HG03442 (cell line): ENCODE measurements around the gene KCNA2.

Source experiments
- ATAC-seq: cut with Tn5 transposase; IDR thresholded peaks from one replicate; pipeline ENCODE4 v1.9.1; 2021; ENCODE audit warnings: mild to moderate bottlenecking, moderate library complexity; ENCODE audit not compliant: unreplicated experiment

KCNA2 gene

DNA sequence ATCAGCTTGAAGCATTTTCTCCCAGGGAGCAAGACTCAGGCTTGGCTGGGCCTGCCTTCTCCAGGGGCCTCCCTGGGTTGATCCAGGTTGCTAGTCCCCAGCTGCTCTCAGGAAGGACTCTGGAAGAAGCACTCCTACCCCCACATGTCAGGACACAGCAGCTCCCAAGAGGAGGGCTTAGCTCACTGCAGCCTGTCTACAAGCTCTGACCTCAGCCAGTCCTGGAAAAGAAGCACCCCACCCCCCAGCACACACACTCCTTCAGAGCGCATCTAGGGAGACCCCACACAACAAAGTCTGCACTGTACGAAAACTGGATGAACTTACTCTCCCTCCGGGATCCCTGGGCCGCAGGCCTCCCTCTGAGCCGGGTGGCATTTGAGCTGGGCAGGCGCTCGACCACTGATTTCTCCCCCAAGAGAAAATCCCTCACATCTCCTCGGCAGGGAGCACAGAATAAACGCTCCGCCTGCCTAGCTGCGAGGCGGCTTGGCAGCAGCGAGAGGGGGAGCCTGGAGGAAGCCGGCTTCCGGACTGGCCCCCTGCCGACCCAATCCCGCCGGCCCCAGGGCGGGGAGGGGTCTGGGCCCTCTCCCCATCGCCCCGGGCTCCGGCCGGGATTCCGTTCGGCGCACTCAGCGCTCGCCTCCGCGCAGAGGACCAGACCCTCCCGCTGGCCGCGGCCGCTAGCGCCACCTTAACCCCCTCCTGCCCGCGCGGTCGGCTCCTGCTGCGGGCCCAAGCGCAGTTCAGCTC, at the start of gene KCNA2:
Gene KCNA2, minus strand, starts transcription at position 458 of the 756 bp plus-strand sequence. CDS start 1,576 bp downstream, outside the sequence.
- no peak for ATAC-seq

DNA sequence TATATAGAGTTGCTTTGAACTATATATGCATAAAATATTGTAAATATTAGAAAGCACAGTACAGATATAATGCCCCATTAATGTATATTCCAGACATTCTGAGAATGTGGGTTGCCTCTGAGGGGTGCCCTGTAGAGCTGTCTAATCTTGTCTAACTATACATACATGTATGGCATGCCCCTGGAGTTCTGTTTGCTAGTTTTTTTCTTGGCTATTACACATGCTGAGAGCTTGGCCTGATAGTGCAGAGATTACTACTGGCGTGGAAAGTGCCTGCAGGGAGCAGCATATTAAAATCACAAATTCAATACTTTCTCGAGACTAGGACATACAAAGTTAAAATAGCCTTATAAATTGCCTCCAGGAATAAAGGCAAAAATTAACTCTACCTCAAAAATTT, 44.5 kb upstream of the KCNA2 start:
- ATAC-seq: no peak

DNA sequence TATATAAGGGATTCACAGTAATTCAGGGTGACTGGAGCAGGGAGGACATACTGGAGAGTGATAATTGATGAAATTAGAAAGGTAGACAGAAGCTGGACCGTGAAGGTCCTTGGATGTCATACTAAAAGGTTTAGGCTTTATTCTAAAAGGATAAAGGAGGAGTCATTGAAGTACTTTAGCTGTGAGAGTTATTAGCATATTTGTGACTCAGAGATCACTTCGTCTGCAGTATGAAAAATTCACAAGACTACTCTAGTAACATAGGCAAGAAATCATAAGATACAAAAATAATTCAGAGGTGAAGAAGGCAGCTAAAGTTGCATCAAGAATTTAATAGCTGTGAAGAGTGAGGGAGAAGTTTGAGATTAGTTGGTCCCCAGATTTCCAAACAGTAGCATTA, 42.3 kb upstream of the KCNA2 start:
- ATAC-seq: no peak

DNA sequence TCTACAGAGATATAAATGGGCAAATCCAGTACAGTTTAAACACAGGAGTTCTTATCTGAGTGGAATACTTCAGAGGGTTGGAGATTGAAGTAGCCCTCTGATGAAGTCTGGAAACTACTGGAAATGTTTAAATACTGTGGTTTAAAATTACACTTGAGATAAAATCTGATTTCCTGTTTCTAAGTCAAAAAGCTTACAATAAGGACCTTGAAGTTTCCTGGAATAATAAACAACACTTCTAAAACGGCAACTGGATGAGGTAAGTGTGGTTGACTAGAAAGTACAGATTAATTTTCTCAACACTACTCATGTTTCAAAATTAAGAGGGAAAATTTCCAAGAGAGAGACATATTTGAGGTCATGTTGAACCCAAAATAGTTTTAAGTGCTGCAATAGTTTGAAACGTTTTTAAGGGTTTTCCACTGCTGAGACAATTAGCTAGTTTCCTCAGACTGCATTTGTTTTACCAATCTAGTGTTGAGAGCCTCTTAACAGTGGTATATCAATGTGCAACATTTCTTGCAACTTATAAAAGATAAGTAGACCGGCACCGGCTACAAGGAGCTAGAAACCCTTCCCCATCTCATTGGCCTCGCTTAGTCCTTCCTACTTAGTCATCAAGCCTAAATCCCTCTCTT, 41.2 kb upstream of the KCNA2 start:
- no peak for ATAC-seq

DNA sequence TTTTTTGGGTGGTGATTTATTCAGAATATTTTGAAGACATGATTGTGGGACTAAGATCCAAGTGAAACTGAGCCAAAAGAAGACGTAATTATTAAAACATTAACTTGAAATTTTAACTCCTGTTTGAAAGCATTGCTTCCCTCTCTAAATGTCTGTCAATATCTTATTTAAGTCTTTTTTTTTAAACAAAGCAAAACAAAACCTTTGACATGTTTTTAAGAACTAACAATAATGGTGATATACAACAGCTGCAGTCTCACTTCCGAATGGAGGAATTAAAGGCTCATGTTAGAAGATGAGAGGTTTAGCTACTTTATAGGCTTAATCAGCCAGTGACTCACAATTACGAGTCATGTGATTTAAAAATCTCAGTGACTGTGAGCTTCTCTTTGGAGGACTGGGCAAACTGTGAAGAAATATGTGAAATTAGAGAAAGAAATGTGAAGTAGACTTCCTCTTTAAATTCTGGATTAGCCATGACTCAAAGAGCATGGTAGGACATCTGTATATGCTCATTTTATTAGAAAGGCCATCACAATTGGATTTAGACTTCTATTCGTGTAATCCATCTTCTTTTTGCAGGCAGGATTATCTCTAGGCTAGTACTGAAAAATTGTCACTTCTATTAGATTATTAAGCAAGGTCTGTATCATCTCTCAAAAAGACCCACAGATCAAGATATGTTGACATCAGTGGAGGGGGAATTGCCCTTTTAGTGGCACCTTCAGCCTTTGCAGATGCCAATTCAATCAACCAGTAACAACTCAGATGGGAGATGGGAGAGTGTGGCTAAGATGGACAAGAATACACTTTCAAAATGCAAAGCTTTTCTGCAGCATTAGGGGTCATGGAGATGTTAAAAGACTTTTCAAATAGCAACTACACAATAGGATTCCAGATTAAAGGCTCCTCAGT, 39.9 kb upstream of the KCNA2 start:
- ATAC-seq: no peak

DNA sequence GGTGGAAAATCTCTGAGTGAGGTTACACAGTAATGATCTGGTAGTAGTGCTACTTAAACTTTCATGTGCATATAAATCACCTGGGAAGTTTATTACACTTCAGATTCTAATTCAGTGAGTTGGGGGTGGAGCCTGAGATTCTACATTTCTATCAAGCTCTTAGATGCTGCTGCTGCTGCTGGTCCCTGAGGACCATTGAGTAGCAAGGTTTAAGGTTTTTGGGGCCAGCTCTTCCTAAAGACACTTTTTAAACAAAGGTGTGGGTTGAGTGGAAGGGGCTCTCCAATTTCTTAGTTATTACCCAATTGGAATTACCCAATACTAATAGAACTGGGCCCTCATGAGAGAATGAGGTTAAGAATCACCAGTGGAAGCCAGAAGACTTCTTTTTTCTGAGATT, 39.1 kb upstream of the KCNA2 start:
- ATAC-seq: no peak

DNA sequence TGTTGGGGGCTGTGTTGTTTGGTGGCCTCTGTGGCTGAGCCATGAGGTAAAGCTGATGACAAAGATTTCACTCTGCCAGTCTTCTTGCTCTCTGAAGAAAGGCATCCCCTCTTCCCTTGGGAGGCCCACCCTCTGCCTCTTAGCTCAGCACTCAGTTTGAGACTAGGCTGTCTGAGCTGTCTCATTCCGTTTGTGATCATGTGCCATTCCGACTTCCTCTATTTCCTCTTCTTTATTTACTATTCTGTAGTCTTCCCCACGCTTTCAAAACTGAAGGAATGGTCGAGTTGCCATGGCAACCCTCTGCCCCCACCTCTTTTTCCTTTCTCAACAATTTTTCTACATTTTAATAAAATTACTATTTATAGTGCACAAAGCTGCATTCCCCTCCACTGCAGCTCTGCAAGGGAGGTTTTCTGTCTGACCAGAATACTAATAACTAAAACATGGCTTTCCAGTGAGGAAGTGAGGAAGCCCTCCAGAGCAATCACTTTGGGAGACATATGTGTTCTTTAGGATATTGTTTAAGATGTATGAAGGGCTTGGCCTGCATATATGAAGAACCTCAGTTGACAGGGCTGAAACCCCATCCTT, 37.8 kb upstream of the KCNA2 start:
- ATAC-seq: no peak

DNA sequence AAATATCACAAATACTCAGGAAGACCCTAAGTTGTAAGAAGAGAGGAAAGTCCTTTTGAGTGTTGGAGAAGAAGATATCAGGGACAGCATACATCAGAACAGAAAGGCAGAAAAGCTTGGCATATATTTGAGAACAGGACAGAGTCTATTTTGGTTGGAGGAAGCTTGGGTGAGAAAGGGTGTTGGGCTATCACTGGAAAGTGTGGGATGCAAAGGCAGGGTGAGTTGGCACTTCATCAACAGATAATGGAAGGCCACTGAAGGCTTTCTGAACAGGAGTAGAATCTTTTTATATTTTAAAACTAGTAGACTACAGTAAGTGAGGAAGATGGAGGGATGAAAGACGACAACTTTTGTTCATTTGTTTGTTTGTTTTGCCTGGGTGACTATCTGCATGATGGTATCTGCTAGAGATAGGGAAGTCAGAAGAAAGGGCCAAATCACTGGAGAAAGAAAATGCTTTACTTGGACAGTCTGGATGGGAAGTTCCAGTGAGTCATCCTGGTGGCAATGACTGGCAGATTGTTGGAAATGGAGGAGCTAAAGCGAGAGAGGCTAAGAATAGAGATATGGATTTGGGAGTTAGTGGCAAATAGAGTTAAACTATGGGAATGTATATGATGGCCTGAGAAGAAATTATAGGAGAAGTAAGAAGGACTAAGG, 33.7 kb upstream of the KCNA2 start:
- no peak for ATAC-seq

DNA sequence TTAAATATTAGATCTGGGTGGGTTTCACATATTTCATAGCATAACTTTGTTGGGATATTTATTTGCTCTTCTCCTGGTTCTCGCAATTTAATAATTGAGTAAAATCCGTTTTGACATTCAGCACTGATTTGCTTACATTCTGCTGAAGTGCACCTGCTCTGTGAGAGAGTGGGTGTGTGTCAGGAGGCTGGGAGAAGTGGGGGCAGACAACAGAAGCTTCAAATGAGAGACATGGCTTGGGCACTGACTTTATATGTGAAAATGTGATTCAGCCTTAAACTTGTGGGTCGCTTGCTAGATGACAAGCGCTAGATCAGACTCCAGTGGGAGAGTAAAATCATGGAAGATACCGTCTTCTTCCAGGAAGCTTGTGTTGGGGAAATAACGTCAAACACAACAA, 32.4 kb upstream of the KCNA2 start:
- ATAC-seq: no peak

DNA sequence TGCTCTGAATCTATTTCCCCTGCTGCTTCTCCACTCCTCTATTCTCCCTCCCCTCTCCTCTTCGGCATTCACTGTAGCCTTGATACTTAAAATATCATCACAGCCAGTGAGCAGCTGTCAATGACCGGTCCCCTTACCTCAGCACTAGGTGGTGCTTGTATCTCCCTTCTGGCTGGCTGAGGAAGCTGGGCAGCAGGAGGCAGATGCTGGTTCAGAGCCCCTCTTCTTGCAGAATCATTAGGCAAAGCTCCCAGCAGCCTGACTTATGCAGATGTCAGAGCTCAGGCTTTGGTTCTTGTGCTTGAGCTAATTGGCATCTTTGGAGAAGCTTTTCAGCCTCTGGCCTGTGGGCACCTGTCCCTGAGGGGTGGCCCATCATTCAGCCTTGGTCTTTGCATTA, 31.9 kb upstream of the KCNA2 start:
- no peak for ATAC-seq

DNA sequence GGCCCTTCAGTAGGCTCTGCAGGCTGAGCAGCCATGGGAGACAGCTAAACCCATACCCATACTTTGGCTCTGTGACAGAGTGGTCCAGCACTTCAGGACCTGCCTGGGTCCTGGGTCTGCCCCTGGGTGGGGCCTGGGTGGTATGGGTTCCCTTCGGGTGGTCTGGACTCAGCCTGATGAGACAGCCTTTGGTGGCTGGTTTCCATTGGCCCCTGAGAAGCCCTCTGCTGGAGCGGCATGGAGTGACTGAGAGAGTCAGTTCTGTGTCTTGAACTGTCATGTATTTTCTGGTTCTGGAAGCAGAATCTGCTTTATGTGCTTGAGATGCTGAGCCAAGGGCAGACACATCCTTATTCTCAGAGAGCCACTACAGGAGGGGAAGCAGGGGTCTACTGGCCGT, 31.3 kb upstream of the KCNA2 start:
- ATAC-seq: no peak

DNA sequence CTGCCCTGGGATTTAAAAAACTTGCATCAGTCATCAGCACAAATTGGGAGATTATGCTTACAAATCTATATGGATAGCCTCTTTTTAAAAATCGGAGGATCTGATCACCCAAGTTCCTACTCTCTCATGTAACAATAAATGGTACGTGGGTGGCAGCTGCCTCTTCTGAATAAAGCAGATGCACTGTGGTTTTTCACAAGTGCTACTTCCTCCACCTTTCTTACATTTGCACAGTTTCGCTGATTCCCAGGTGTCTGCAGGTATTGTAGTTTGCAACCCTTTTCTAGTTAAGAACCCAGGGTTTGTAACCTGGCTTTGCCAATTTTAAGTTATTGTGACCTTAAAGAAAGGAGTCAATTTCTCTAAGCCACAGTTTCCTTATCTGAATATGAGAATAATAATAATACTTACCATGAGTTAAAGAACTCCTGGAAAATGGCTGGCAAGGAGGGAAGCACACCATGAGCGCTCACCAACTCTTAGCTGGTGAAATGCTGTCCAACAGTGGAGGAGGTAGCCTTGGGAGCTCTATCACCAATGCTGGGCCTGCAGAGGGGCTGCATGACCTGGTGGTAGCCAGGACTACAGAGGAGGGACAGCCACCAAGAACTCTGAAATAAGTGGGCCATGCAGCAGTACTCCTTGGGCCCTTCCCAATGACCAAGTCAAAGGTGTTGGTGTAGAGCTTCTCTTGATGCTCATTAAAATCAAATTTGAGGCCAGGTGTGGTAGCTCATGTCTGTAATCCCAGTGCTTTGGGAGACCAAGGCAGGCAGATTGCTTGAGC, 30.2 kb upstream of the KCNA2 start:
- ATAC-seq: no peak

DNA sequence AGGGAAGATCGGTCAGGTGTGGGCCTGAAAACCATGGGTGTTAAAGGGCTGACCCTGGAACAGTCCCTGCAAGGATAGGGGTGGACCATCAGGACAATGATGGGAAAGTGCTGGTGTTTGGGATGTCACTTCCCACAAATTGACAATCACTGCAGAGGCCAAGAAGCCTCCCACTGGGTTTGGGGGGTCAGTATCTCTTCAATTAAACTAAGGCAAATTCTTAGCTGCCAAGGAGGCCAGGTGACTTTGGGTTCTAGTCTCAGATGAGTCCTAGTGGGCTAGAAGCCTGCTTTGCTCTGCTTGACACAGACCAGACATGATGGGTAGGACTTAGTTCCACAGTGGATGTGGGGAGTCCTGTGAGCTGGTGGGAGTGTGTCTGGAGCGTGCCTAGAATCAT, 29.3 kb upstream of the KCNA2 start:
- ATAC-seq: no peak

DNA sequence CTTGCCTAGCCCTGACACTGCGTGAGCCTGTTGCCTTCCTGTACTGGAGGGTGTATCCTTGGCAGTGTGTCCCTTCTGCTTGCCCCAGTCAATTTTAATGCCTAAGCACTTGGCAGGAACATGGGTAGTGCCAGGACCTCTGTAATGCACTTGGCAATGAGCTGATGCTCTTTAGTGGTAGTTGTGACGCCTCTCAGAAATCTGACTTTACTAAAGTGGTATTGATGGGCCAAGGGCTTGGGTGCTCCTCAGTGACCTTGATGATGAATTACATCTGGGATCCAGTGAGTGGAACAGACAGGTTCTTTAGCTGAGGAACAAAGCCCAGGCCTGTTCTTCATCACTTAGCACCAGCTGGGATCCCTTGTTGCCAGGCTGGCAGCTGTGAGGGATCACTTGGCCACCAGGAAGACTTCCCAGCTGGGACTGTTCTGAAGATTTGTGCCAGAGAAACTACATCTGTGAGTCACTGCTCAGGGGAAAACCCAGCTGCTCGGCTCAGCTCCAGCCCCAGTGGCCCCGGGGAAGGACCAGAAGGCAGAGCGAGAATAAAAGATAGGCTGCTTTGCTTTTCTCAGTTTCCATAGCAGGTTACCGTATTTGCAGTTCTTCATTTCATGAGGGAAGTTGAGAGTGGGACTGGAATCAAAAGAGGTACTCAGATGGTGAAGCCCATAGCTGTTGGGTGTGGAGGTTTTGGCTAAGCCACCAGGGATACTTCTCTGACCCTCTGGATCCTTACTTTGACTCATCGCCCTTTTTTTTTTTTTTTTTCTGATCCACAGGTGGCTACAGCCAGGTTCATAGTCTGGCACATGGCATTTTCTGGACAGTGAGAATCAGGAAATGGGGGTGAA, 28.5 kb upstream of the KCNA2 start:
- ATAC-seq: peak; percentile 73

DNA sequence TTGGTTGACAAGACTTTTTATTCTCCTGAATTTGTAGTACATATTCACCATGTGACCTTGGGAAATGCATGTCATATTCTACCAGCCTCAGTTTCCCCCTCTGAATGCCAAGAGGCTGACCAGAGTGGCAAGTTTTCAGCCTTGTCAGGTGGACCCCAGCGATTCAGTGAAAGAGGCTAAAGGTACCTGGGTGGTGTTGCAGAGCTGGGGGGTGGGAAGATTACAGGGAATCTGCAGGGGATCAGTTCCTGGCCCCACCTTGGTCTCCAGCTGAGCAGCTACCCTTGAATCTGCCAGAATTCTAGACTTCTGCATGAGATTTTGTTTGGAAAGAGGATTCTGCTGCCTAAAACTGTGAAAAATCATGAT, 27.9 kb upstream of the KCNA2 start:
- no peak for ATAC-seq

DNA sequence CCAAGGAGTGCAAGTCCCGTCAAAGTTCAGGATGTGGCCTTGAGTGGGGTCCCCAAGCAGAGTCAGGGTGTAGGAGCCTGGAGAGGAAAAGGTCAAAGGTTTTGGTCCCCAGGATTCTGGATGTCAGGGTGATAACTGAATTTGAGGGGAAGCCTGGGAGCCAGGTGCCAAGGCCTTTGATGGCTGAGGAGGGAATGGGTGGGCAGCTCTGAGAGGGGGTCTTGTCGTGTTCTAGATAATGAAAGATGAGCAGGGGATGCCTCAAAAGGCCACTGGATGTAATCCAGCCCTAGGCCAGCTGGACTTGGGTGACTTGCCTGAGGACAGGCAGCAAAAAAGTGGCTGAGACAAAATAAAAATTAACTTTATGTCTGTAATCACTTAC, 27.5 kb upstream of the KCNA2 start:
- ATAC-seq: no peak

DNA sequence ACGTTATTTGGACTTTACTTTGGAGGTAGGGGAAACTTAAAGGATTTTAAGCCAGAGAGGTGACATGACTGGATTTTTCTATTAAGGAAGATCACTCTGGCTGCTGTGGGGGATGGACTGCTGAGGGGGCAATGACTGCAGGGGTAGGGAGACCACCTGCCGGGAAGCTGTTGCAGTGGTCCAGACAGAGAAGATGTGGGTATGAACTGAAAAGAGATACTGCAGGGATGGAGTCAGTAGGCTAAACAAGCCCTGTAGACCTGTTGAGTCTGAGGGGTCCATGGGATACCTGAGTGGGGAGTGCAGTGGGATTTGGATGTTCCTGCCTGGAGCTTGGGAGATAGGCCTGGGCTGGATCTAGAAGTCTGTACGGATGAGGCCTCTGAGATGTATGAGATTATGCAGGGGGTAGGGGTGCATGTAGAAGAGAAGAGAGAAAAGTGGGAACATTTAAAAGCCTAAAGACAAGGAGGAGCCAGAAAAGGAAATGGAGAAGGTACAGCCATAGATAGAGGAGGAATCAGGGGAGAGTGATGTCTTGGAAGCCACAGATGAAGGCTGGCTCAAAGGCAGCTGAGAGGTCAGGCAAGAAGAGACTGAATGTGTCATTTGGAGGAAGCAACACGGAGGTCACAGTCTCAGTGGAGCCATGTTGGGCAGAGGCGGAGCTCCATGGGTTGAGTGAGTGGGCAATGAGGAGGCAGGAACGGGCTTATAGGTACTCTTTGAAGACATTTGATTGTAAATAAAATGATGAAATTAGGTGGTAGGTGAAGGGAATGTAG, 25.9 kb upstream of the KCNA2 start:
- no peak for ATAC-seq
